ENCODE measurements around the gene ANKS3.

DNA sequence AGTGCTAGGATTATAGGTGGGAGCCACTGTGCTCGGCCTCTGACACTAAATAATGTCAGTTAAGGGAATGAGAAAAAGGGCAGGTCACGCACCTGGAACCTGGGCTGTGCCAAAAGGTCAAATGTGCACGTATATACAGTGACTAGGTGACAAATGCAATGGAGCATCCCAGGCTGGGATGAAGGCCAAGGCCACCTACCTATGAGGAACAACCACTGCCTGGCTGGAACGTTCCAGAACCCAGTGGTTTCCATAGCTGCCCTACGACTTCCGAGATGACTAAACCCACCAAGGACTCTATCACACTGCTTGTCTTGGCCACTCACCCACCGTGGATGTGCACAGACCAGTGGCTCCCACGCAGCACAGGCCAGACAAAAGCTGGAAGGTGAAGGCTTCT lies 16.8 kb upstream of the ANKS3 start:
- TF ChIP-seq, protein P1, sequence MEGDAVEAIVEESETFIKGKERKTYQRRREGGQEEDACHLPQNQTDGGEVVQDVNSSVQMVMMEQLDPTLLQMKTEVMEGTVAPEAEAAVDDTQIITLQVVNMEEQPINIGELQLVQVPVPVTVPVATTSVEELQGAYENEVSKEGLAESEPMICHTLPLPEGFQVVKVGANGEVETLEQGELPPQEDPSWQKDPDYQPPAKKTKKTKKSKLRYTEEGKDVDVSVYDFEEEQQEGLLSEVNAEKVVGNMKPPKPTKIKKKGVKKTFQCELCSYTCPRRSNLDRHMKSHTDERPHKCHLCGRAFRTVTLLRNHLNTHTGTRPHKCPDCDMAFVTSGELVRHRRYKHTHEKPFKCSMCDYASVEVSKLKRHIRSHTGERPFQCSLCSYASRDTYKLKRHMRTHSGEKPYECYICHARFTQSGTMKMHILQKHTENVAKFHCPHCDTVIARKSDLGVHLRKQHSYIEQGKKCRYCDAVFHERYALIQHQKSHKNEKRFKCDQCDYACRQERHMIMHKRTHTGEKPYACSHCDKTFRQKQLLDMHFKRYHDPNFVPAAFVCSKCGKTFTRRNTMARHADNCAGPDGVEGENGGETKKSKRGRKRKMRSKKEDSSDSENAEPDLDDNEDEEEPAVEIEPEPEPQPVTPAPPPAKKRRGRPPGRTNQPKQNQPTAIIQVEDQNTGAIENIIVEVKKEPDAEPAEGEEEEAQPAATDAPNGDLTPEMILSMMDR (IDR thresholded peaks at IDR 0.05; ENCODE audit: insufficient read depth, low read length, poor library complexity, severe bottlenecking), result no peak
- TF ChIP-seq EZH2phosphoT487 (conservative IDR thresholded peaks at IDR 0.05; ENCODE audit: low read length), result no peak

Data from SU-DHL-6 (cell line).